Epithelial cell of proximal tubule (primary cell): ENCODE data around the gene ALOX5AP. TPM values are rescaled to one million over a fixed set of nuclear protein-coding genes. Genes with fewer than 3 reads are reported as not detected.

Experiments
- DNase-seq: peaks from one replicate; pipeline ENCODE4 v3.0.0-alpha.2; 2011; ENCODE audit warnings: low read depth
- H3K4me3 ChIP-seq: 2 replicates; pipeline ENCODE4 v1.5.1; 2011; ENCODE audit warnings: low read depth, mild to moderate bottlenecking, low read length
- total RNA-seq: library from RNA; depleted of rRNA; stranded (reverse); fragments of >200 nt; gene quantifications from 2 replicates; pipeline ENCODE4 v1.2.3, GENCODE V29; 2015
- TF ChIP-seq, protein P1 (sequence below): conservative IDR thresholded peaks from 2 replicates; pipeline ENCODE4 v1.5.1; 2012; ENCODE audit warnings: low read depth, mild to moderate bottlenecking, low read length

Gene ALOX5AP
- total RNA-seq, 1 donor from 2014 or later = 2.5 TPM

DNA sequence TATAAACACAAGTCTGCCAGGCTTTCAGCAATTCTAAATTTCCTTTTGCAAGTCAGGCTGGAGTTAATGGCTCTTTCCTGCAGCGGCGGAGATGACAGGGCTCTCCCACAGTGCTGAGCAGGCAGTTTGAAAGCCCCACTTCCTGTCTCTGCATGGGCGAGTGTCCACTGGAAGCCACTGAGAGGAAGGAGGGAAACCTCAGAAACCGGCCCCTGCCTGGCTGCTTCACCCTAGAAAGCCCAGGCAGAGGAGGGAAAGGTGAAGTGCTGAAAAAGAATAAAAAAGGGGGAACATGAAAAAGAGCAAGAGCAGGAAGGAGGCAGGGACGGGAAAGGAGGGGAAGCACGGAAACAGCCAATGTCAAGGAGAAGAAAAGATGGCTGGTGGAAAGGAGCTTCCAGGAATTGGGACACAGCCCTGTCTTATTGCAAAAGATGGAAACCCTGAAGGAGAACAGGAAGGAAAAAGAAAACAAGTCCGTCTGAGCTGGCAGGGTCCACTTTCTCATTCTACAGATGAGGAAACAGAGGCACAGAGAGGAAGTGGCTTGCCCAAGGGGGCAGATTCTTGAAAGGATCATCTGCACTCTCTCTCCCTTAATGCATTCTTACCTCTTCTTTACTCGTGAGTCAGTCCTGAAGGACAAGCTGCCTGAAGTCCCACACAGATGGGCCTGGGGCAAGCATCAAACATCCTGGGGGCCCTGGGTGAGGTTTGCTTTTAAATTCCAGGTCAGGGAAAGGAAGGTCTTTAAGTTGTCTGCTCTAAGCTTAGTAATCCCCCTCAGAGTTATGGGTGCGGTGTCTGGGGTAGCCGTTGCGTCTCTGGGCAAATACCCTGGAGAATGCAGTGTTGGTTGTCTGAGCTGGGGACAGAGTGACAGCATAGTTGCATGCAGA lies 38.8 kb upstream of the ALOX5AP start:
- TF ChIP-seq, protein P1, sequence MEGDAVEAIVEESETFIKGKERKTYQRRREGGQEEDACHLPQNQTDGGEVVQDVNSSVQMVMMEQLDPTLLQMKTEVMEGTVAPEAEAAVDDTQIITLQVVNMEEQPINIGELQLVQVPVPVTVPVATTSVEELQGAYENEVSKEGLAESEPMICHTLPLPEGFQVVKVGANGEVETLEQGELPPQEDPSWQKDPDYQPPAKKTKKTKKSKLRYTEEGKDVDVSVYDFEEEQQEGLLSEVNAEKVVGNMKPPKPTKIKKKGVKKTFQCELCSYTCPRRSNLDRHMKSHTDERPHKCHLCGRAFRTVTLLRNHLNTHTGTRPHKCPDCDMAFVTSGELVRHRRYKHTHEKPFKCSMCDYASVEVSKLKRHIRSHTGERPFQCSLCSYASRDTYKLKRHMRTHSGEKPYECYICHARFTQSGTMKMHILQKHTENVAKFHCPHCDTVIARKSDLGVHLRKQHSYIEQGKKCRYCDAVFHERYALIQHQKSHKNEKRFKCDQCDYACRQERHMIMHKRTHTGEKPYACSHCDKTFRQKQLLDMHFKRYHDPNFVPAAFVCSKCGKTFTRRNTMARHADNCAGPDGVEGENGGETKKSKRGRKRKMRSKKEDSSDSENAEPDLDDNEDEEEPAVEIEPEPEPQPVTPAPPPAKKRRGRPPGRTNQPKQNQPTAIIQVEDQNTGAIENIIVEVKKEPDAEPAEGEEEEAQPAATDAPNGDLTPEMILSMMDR = no peak
- DNase-seq = no peak
- no peak overlapping the region for H3K4me3 ChIP-seq

DNA sequence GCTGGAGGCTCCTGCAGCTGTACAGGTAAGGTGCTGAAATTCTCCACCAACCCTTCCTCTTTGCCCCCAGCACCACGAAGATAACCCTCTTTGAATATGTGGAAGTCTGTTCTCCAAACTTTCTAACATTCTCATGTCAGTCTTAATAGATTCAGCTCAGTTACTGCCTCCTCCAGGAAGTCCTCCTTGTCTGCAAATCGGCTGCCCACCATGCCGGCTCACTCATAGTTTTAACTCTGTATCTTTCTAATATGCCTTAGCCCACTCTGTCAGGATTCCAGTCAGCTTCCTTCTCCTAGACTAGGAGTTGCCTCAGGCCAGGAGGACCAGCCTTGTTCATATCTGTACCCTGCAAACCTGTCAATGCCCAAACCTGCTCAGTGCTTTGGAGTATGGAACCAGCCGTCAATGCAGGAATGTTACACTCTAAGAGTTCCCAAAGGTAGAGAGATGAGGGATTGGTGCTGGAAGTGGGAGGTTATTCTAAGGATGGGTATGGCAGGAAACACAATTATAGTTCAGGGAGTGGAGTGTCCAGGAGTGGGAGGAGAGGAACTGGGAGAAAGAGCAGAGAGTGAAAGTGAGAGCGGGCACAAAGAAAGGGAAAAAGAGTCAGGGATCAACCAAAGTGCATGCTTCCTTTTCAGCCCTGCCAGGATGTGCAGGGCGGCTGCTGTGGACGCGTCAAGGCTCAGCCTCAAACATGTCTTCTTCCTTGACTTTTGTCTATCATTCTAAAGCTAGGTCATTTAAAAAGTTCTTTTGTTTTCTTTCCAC lies 38.0 kb upstream of the ALOX5AP start:
- no peak overlapping the region for H3K4me3 ChIP-seq
- TF ChIP-seq, protein P1 = no peak
- no peak for DNase-seq

DNA sequence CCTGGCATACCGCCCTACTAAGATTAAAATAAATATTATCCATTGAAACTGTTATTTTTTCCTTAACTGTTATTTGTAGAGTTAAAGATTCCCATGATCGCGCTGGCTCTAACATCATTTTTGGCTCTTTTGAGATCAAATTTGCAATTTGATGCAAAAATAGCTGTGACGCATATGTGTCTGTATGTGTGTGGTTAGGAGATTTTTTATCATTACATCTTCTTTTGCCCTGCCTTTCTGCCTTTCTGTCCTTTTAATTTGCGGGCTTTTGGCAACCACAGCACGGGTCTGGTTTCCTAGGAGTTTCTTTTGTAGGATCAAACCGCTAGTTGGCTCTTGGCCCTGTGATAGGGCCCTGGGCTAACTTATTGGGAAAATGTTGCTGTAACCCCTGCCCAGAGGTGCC lies 37.3 kb upstream of the ALOX5AP start:
- no peak overlapping the region for H3K4me3 ChIP-seq
- TF ChIP-seq, protein P1 = no peak
- DNase-seq = no peak

DNA sequence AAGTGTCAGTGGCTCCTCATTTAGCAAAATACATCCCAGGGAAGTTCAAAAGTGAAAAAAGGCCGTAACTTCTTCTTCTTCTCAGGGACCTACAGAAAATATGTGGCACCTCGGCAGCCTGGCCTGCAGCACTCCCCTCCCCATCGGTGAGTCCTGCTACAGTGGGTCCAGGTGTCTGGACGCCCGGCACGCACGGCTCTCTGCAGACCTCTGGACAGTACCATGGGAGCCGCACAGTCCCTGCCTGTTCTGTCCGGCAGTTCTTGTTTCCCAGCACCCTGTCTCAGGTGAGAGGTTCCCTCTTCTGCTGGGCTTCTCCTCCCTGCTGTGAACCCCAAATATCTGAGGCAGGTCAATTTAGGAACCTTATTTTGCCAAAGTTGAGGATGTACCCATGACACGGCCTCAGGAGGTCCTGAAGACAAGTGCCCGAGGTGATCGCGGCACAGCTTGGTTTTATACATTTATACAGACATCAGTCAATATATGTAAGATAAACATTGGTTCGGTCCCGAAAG lies 36.8 kb upstream of the ALOX5AP start:
- TF ChIP-seq, protein P1 = no peak
- no peak overlapping the region for H3K4me3 ChIP-seq
- no peak for DNase-seq

DNA sequence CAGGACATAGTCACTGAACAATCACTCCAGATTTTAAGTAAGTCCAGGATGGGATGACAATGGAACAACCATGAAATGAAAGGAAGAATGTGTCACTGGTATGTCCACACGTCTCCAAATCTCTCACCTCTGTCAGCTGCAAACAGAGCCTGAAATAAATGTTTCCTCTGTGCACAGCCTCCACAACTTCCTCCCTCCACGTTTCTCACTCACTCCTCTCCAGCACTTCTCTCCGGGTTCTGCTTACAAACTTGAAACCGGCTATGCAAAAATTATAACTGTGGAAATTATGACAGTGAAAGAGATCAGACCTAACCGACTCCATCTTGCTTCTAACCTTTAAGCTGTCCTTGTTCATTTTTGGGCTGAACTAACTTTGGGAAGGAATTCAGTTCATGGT lies 35.0 kb upstream of the ALOX5AP start:
- TF ChIP-seq, protein P1 = no peak
- H3K4me3 ChIP-seq = no peak overlapping the region
- DNase-seq = no peak

DNA sequence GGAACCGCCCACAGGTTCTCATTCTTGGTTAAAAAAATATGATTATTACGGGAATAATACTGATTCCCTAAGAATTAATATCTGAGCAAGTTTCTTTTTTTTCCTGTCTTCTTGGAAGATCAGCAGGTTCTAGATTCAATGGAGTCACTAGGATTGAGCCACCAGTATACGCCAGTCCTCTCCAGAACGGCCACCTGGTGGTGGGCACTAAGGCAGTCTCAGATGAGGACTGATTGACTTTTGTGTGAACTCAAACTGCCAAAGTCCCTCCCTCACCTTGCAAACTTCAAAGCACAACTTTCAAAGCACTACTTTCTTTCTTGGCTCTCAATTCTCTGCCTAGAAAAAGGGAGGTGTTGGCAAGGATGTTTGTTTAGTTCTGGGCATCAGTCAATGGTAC lies 33.3 kb upstream of the ALOX5AP start:
- H3K4me3 ChIP-seq = no peak overlapping the region
- DNase-seq = no peak
- TF ChIP-seq, protein P1 = peak; percentile 8
